ENCODE results near the gene COL6A6.

COL6A6 gene

GRCh38 chr3:130516645-130517512, at the start of gene COL6A6:
COL6A6 (plus strand) TSS chr3:130517177; CDS start chr3:130560365, 43,188 bp downstream.
- FAIRE-seq, result no peak

- FAIRE-seq, result no peak
These were observed 48.7 kb upstream of the COL6A6 start for GRCh38 chr3:130468311-130468710.

GRCh38 chr3:130470126-130470525, 46.9 kb upstream of the COL6A6 start:
- FAIRE-seq, result no peak

- FAIRE-seq, result no peak
These were observed 43.6 kb upstream of the COL6A6 start for GRCh38 chr3:130473416-130473815.

- FAIRE-seq, result no peak
These were observed 36.2 kb upstream of the COL6A6 start for GRCh38 chr3:130480736-130481135.

- no peak for FAIRE-seq
These were observed 28.7 kb upstream of the COL6A6 start for GRCh38 chr3:130488288-130488687.

GRCh38 chr3:130488769-130489450, 28.1 kb upstream of the COL6A6 start:
- FAIRE-seq, result no peak

GRCh38 chr3:130490241-130490640, 26.7 kb upstream of the COL6A6 start:
- no peak for FAIRE-seq

- FAIRE-seq, result no peak
These were observed 25.5 kb upstream of the COL6A6 start for GRCh38 chr3:130491431-130491830.

- no peak for FAIRE-seq
These were observed 12.3 kb upstream of the COL6A6 start for GRCh38 chr3:130504701-130505100.

- no peak for FAIRE-seq
These were observed 10.9 kb upstream of the COL6A6 start for GRCh38 chr3:130506031-130506430.

GRCh38 chr3:130507746-130508145, 9.2 kb upstream of the COL6A6 start:
- no peak for FAIRE-seq

- FAIRE-seq, result no peak
These were observed 8.0 kb upstream of the COL6A6 start for GRCh38 chr3:130509008-130509407.

- FAIRE-seq, result no peak
These were observed 2.3 kb upstream of the COL6A6 start for GRCh38 chr3:130514681-130515080.

- no peak for FAIRE-seq
These were observed 1.2 kb upstream of the COL6A6 start for GRCh38 chr3:130515755-130516154.

GRCh38 chr3:130517602-130518001, 625 bp downstream of the COL6A6 start:
- no peak for FAIRE-seq

GRCh38 chr3:130519754-130520153, 2.8 kb downstream of the COL6A6 start:
- FAIRE-seq, result no peak

- FAIRE-seq, result no peak
These were observed 5.4 kb downstream of the COL6A6 start for GRCh38 chr3:130522399-130522798.

GRCh38 chr3:130527426-130527825, 10.4 kb downstream of the COL6A6 start:
- FAIRE-seq, result no peak

- FAIRE-seq, result no peak
These were observed 11.1 kb downstream of the COL6A6 start for GRCh38 chr3:130528120-130528519.

- no peak for FAIRE-seq
These were observed 12.7 kb downstream of the COL6A6 start for GRCh38 chr3:130529486-130530215.

GRCh38 chr3:130533247-130533646, 16.3 kb downstream of the COL6A6 start:
- no peak for FAIRE-seq

GRCh38 chr3:130537673-130538304, 20.8 kb downstream of the COL6A6 start:
- no peak for FAIRE-seq
